ENCODE results near the gene ING4. TPM values are rescaled to one million over a fixed set of nuclear protein-coding genes. Genes with fewer than 3 reads are reported as not detected.
A peak's percentile ranks its signal among the peaks of the same experiment; 100 is the strongest.

The ING4 gene
- polyA plus RNA-seq, 5 donors: 89.5 to 116 (median 109) TPM

DNA sequence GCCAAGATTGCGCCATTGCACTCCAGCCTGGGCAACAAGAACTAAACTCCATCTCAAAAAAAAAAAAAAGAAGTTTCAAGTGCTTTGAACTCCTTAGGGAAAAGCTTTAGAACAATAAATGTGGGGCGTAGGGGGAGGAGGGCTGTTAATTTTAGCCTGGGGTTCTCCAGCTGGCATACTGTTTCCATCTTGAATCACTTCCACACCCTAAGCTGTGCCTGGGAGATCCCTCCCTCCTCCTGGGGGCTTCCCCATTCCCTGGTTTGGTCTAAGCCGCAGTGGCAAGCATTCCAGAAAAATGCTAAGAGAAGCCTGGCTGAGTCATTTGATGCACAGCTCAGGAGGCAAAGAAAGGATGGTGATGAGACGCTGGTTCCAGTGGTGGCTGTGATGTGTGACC is 28.6 kb upstream of the ING4 start:
- DNase-seq: no peak

- DNase-seq: peak; percentile 98 to 99
Measured at GRCh38 chr12:6688999-6689882, 26.3 kb upstream of the ING4 start, which contains the start of gene ZNF384. ZNF384 (minus strand) TSS chr12:6689375; CDS start chr12:6679520, 9,855 bp downstream.

DNA sequence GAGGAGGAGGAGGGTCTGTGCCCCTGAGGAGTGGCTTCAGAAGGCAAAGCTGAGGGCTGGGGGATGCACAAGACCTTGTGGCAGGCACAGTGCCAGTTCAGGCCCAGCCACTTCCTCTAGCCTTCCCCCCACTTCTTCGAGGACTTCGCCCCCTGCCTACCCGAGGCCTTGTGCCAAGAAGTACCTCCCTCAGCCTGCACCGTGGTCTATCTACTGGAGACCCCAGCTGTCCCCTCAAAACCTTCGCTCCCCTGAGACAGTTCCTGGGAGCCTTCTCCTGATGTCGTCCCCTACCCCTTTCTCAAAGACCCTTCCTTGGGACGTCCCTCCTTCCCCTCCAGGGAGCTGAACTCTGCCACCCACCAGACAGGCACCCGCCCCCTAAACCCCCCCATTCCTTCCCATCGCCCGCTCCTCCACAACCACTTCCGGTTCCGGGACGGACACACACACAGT is 25.7 kb upstream of the ING4 start:
- DNase-seq: no peak

DNA sequence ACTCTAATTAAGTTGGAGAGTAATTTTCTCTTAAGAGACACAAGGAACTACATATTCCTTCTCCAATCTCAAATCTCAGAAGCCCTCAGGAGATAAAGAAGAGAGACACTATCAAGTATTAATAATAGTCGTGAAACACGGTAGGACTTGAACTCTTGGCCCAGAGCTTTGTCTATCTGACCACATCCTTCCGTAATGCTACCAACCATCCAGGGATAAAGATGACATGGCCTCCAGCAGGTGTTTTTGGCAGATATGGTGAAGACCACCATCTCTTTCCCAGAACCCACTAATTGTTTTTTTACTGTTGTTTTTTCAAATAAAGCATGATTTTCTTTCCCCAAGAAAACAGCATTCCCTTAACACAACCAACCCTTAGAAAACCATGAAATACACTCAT is 22.9 kb upstream of the ING4 start:
- DNase-seq: no peak

DNA sequence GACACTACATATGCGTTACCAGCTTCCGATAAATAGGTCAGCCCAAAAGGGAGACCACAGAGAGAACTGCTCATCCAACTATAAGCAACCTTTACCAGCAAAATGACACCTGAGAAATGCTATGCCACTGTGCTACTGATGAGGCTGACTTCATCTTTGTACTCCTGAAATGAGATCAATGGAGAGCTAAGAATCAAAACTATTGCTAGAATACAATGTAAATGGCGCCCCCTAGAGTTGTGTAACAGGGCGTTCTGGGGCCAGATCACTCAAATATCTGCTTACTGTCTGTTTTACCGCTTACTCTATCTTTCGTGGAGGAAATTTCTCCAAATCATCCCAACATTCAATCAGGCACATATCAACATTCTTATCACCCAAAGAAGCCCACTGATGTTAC is 21.7 kb upstream of the ING4 start:
- no peak for DNase-seq

- no peak for DNase-seq
Measured at GRCh38 chr12:6676962-6677361, 14.0 kb upstream of the ING4 start.

- DNase-seq: no peak
Measured at GRCh38 chr12:6672143-6672542, 9.2 kb upstream of the ING4 start.

DNA sequence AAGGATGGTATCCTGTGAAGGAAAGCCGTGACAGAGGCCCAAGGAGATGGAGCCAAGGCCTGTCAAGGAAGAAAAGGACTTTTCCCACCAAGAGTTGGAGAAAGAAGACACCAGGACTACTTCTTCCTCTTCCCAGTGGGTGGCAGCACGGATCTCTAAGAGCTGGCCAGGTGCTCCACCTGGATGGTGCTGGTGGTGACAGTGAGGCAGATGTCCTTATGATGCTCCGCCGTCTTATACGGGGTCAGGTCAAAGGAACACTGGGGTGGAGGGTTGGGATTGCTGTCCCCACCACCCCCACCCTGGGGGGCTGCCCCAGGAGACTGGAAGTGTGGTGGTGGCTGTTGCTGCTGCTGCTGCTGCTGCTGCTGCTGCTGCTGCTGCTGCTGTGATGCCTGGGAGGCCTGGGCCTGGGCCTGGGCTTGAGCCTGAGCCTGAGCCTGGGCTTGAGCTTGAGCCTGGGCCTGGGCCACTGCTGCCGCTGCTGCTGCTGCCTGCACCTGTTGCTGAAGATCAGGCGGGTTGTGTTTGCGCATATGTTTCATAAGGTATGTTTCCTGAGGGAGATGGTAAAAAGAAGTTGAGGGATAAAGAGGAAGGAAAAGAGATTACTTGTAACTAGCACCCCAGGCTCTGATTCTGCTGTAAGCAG is 4.8 kb upstream of the ING4 start:
- no peak for DNase-seq

- no peak for DNase-seq
Measured at GRCh38 chr12:6666211-6666610, 3.3 kb upstream of the ING4 start.

GRCh38 chr12:6664902-6665301 is 2.0 kb upstream of the ING4 start:
- DNase-seq: no peak

- DNase-seq: no peak
Measured at GRCh38 chr12:6662602-6662905, 365 bp downstream of the ING4 start.

DNA sequence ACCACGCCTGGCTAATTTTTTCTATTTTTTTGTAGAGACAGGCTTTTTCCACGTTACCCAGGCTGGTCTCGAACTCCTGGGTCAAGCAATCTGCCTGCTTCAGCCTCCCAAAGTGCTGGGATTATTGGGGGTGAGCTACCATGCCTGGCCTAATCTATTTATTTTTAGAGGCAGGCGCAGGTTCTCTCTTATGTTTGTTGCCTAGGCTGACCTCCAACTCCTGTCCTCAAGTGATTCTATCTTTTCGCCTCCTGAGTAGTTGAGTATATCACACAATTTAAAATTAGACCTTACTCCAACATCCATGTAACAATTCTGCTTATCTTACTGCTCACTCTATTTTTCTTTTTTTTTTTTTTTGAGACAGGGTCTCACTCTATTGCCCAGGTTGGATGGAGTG is 8.9 kb downstream of the ING4 start:
- no peak for DNase-seq

DNA sequence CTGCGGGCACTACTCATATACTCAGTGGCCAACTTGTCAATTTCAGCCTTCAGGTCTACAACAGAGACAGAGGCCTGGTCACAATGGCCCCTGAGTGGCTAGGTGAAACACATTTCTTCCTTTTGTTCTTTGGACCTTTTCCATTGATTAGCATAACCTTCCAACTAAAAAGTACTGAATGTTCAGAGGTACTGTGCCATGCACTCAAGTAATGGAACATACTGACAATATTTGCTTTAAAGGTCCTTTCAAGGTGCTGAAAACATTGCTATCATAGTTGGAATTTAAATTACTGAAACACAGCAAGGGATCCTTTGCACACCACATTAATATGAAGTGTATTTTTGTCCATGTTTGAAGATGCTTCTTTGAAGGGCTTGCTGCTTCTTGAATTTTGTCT is 9.6 kb downstream of the ING4 start:
- DNase-seq: no peak

GRCh38 chr12:6652391-6652790 is 10.5 kb downstream of the ING4 start:
- no peak for DNase-seq

DNA sequence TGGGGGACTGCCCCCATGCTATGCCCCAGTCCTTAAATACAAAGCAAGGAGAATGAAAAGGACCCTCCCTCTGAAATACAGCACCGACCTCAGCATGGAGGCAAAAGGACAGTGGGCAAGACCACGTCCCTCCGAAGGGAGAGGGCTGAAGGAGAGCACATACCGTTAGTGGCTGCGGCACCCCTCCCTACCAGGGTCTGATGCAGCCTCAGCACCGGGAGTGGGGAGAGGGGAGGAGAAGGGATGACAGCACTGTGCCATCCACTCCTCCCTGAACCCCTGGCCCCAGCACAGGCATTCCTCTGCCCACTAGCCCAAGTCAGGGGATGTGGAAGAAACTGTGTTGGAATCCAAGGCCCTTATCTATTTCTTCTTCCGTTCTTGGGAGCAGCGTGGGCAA is 12.1 kb downstream of the ING4 start:
- no peak for DNase-seq

DNA sequence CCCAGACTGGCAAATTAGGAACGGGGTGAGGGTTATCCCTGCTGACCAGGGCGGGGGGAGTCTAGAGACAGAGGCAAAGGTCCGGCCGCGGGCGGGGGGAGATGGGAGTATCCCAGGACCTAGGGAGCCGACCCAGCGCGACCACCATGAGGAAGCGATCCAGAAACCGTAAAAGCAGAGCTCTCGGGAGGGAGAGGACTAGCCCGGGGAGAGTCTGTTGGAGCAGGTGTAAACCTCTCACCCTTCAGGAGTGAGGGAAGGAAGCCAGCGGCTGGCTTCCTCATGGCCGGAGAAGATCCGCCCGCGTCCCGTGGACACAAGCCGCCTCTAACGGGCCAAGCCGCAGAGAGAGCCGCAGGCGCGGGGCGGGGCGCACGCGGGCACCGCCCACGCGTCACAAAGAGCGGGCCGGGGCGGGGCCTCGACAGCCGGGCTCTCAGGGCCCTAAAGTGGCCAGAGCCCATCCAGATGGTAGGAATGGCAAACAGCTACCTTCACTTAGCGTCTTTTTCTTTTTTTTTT is 15.8 kb downstream of the ING4 start, which contains the start of gene ACRBP:
Gene ACRBP (minus strand): TSS at position 350 of the 522 bp plus-strand sequence. CDS start 66 bp downstream, at position 284.
- DNase-seq: peak; percentile 45 to 50

GRCh38 chr12:6646276-6647082 is 16.4 kb downstream of the ING4 start:
- no peak for DNase-seq

- DNase-seq: no peak
Measured at GRCh38 chr12:6644903-6645302, 18.0 kb downstream of the ING4 start.

DNA sequence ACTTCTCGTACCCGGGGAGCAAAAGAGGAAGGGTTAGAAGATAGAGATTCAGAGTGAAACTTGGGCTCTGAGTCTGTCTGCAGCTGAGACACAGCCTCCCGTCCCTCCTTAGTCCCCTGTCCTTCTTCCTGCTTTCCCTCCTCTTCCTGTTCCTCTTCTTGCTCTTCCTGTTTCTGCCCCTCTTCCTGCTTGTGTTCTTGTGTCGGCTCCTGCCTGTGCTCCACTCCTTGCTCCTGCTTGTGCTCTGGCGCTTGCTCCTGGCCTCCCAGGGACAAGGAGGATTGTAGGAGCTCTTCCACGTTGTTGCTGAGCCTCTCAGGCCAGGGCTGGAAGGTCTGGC is 18.7 kb downstream of the ING4 start:
- no peak for DNase-seq

DNA sequence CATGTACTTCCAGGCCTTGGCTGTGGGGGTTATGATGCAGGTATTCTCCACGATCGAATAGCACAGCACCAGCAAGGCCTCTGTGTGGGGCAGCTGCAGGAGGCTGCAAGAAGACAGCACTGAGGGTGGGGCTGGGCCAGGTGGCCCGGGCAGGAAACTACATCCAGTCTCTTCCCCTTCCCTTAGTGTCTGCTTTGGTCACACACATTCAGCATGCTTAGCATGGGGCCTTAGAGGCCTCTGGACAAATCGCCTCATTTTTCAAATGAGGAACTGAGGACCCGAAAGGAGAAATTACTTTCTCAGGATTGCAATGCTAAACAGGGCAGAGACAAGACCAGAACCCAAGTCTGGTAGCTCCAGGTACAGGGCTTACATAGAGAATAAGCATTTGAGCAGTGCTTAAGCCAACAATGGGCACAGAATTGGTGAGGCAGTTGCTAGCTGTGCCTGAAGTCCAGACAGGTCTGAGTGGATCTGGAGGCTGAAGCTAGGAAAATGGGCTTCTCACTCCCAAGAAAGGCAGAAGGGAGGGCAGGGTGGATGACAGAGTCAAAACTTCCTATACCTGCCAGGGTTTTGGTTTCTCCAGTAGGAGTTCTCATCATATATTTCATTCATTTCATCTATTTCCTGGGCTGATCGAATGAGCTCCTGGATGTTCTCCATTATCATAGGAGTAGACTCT is 19.2 kb downstream of the ING4 start:
- DNase-seq: no peak

DNA sequence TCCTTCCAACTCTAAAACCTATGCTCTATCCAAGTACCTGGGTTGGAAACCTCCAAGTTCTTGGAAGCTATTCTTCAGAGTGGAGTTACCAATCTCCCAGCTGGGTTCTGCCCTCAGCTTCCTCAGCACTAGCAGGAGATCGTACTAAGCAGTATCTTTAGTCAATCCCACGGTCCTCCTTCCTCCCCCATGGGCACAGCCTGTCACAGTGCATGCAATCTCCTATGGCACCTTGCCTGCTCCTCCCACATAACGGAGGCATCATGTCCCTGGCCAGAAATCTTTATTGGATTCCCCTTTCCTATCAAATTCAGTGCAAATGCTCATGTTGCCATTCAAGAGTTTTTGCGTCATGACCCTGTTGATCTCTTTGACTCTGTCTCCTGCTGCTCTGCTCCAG is 21.8 kb downstream of the ING4 start:
- DNase-seq: no peak

DNA sequence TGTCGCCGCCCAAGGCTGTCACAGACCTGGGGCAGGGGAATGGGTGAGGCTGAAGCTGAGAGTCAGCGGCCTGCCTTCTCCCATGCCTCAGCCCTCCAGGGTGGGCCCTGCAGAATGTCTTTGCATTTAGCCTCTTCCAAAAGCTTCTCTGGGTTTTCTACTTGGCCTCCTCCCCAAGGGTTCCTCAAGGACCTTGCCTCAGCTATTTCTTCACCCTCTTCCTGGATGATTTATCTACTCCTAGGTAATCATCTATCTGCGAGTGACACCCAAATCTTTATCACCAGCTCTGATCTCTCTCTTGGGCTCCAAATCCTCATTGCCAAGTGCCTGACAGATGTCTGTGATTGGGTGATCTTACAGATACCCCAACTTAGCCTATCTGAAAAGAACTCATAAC is 22.4 kb downstream of the ING4 start:
- DNase-seq: no peak
